HCT116 (cell line): ENCODE measurements around the gene KANK2. TPM values are rescaled to one million over a fixed set of nuclear protein-coding genes. Genes with fewer than 3 reads are reported as not detected.

Experiments
- ATAC-seq: fragments of 200-7000 bp; cut with Tn5 transposase; 2 replicates; pipeline ENCODE4 v1.9.1; 2020; ENCODE audit warnings: mild to moderate bottlenecking, moderate library complexity
- BruUV-seq: library from RNA; stranded (reverse); fragments of 400-500 nt; replicated peaks from 2 replicates; lab custom pipeline; 2021; lab: Mats Ljungman, UMichigan
- CTCF ChIA-PET: fragments of 300-600 bp; sonication (Branson Sonifier 250); formaldehyde crosslinking; loops from one replicate; lab custom pipeline; 2021; ENCODE audit warnings: antibody characterized with exemption; lab: Charles Lee
- POLR2A ChIA-PET: fragments of 300-600, 350-600 bp; sonication (Branson Sonifier 250); formaldehyde crosslinking; loops from one replicate; lab custom pipeline; 2021; ENCODE audit warnings: antibody characterized with exemption; lab: Charles Lee
- RAD21 ChIA-PET, 2 experiments: fragments of 300-600 bp; sonication (Branson Sonifier 250); formaldehyde crosslinking; loops; one replicate each; lab custom pipeline; 2023; ENCODE audit warnings: low total read pairs in 2 of 2; ENCODE audit not compliant: uncharacterized antibody in 2 of 2, unreplicated experiment in 2 of 2, low non-redundant PET in 1 of 2; lab: Charles Lee
- DNase-seq: peaks from one replicate; pipeline ENCODE4 v3.0.0-alpha.2; 2010; ENCODE audit warnings: low read depth, low spot score
- H2AFZ ChIP-seq: fragments of 200-600 bp; shearing (Covaris generic), sonication (generic); 2 replicates; pipeline ENCODE4 v1.6.1; 2017; ENCODE audit warnings: low read depth, mixed run types, mixed read lengths, antibody characterized with exemption, low read length; ENCODE audit not compliant: poor library complexity, severe bottlenecking
- H3K27ac ChIP-seq: 2 replicates; pipeline ENCODE4 v1.5.1; 2012; ENCODE audit warnings: low read depth, low read length
- H3K27me3 ChIP-seq: fragments of 200-600 bp; sonication (generic); 2 replicates; pipeline ENCODE4 v1.6.1; 2016; ENCODE audit warnings: mixed run types, low read length, mixed read lengths; ENCODE audit not compliant: insufficient read depth
- H3K36me3 ChIP-seq, 2 experiments: fragments of 200-500 bp in 1 of 2; fragments of 200-600 bp in 1 of 2; sonication (Bioruptor generic) in 1 of 2; sonication (generic) in 1 of 2; 2 replicates each; pipeline versions ENCODE4 v1.5.1 to v1.6.1; 2014 to 2016; ENCODE audit warnings: low read length in 2 of 2, inconsistent platforms in 1 of 2, mixed read lengths in 1 of 2, mixed run types in 1 of 2; ENCODE audit not compliant: insufficient read depth in 2 of 2, control insufficient read depth in 1 of 2
- H3K4me1 ChIP-seq, 2 experiments: fragments of 200-600 bp in 1 of 2; sonication (generic) in 1 of 2; 2 replicates each; pipeline versions ENCODE4 v1.5.1 to v1.6.1; 2012 to 2017; ENCODE audit warnings: low read length in 2 of 2, inconsistent platforms in 1 of 2, mild to moderate bottlenecking in 1 of 2, mixed read lengths in 1 of 2, mixed run types in 1 of 2, moderate library complexity in 1 of 2; ENCODE audit not compliant: insufficient read depth in 2 of 2, control insufficient read depth in 1 of 2
- H3K4me2 ChIP-seq: fragments of 200-600 bp; sonication (generic); 2 replicates; pipeline ENCODE4 v1.6.1; 2017; ENCODE audit warnings: mixed run types, low read length, mixed read lengths
- H3K4me3 ChIP-seq, 2 experiments: fragments of 200-600 bp in 1 of 2; sonication (generic) in 1 of 2; replicated peaks in 1 of 2; 2 replicates each; pipeline ENCODE4 v1.5.1; 2011 to 2016; ENCODE audit warnings: low read length in 2 of 2, control low read depth in 1 of 2, low read depth in 1 of 2, mild to moderate bottlenecking in 1 of 2, mixed read lengths in 1 of 2, mixed run types in 1 of 2
- H3K79me2 ChIP-seq: fragments of 200-600 bp; sonication (generic); 2 replicates; pipeline ENCODE4 v1.6.1; 2017; ENCODE audit warnings: mild to moderate bottlenecking, mixed run types, low read length, moderate library complexity, mixed read lengths; ENCODE audit not compliant: insufficient read depth
- H3K9ac ChIP-seq: fragments of 200-600 bp; sonication (generic); 2 replicates; pipeline ENCODE4 v1.6.1; 2016; ENCODE audit warnings: low read length, mixed read lengths
- H3K9me2 ChIP-seq: fragments of 200-600 bp; sonication (generic), shearing (Covaris generic); 2 replicates; pipeline ENCODE4 v1.6.1; 2017; ENCODE audit warnings: mixed run types, mild to moderate bottlenecking, moderate library complexity; ENCODE audit not compliant: insufficient read depth
- H3K9me3 ChIP-seq, 2 experiments: fragments of 200-500 bp in 1 of 2; fragments of 200-600 bp in 1 of 2; sonication (Bioruptor generic) in 1 of 2; sonication (generic) in 1 of 2; 2 replicates each; pipeline ENCODE4 v1.6.1; 2014 to 2017; ENCODE audit warnings: low read length in 2 of 2, mixed read lengths in 2 of 2, inconsistent platforms in 1 of 2, low read depth in 1 of 2, mild to moderate bottlenecking in 1 of 2, mixed run types in 1 of 2, moderate library complexity in 1 of 2; ENCODE audit not compliant: control insufficient read depth in 1 of 2, insufficient read depth in 1 of 2
- H4K20me1 ChIP-seq: fragments of 200-600 bp; sonication (generic), shearing (Covaris generic); 2 replicates; pipeline ENCODE4 v1.6.1; 2017; ENCODE audit warnings: mixed run types, mild to moderate bottlenecking, moderate library complexity; ENCODE audit not compliant: insufficient read depth
- CBX3 ChIP-seq: IDR thresholded peaks from 2 replicates; pipeline ENCODE4 v1.6.1; 2012; ENCODE audit warnings: low read depth
- CEBPB ChIP-seq: IDR thresholded peaks from 2 replicates; pipeline ENCODE4 v1.6.1; 2012; ENCODE audit warnings: low read depth
- EZH2 ChIP-seq: fragments of 200-600 bp; sonication (generic); IDR thresholded peaks from 2 replicates; pipeline ENCODE4 v1.6.1; 2017; ENCODE audit warnings: antibody characterized with exemption, mixed run types
- EZH2phosphoT487 ChIP-seq: fragments of 200-600 bp; IDR thresholded peaks from 2 replicates; pipeline ENCODE4 v1.6.1; 2018; ENCODE audit warnings: antibody characterized with exemption, borderline replicate concordance
- FOSL1 ChIP-seq: IDR thresholded peaks from 2 replicates; pipeline ENCODE4 v1.6.1; 2012; ENCODE audit warnings: low read depth
- POLR2A ChIP-seq: IDR thresholded peaks from 2 replicates; pipeline ENCODE4 v1.7.0; 2011; ENCODE audit warnings: borderline replicate concordance; ENCODE audit not compliant: insufficient read depth, insufficient read length; ENCODE audit errors: extremely low read depth
- POLR2AphosphoS5 ChIP-seq: IDR thresholded peaks from 2 replicates; pipeline ENCODE4 v1.6.1; 2011; ENCODE audit warnings: mild to moderate bottlenecking, low read depth, low read length, moderate library complexity
- SIN3A ChIP-seq: IDR thresholded peaks from 2 replicates; pipeline ENCODE4 v1.6.1; 2012; ENCODE audit warnings: low read depth
- SP1 ChIP-seq: IDR thresholded peaks from 2 replicates; pipeline ENCODE4 v1.6.1; 2012; ENCODE audit warnings: low read depth
- SRF ChIP-seq: IDR thresholded peaks from 2 replicates; pipeline ENCODE4 v1.6.1; 2012; ENCODE audit warnings: low read depth
- TCF7L2 ChIP-seq: IDR thresholded peaks from 2 replicates; pipeline ENCODE4 v1.7.0; 2011; ENCODE audit warnings: borderline replicate concordance, inconsistent platforms; ENCODE audit not compliant: insufficient read depth, insufficient read length; ENCODE audit errors: extremely low read depth
- YY1 ChIP-seq: IDR thresholded peaks from 2 replicates; pipeline ENCODE4 v1.6.1; 2011; ENCODE audit warnings: low read length, low read depth, moderate library complexity, mild to moderate bottlenecking; ENCODE audit not compliant: insufficient replicate concordance; ENCODE audit errors: extremely low read depth
- ZBTB33 ChIP-seq: IDR thresholded peaks from 2 replicates; pipeline ENCODE4 v1.6.1; 2011; ENCODE audit warnings: mild to moderate bottlenecking, low read length, moderate library complexity; ENCODE audit not compliant: insufficient replicate concordance; ENCODE audit errors: extremely low read depth
- ZNF274 ChIP-seq: fragments of 200-500 bp; sonication (Bioruptor generic); IDR thresholded peaks from 2 replicates; pipeline ENCODE4 v1.6.1; 2014; ENCODE audit warnings: mild to moderate bottlenecking, low read depth, low read length, inconsistent platforms
- intact Hi-C: fragments of 100-400 bp; cut with micrococcal nuclease; formaldehyde crosslinking; loops from 2 replicates; pipeline ENCODE4 v1.10.0; 2022
- total RNA-seq: library from RNA; stranded (reverse); gene quantifications from one replicate; pipeline ENCODE4 v1.2.1, GENCODE V29; 2021; ENCODE audit not compliant: unreplicated experiment
- TF ChIP-seq, protein P1 (sequence below), 3 experiments: fragments of 200-600 bp in 1 of 3; sonication (generic) in 1 of 3; IDR thresholded peaks in 2 of 3; conservative IDR thresholded peaks in 1 of 3; 2 replicates each; pipeline ENCODE4 v1.5.1; 2012 to 2017; ENCODE audit warnings: low read depth in 2 of 3, low read length in 2 of 3, antibody characterized with exemption in 1 of 3, borderline replicate concordance in 1 of 3, control low read depth in 1 of 3, mild to moderate bottlenecking in 1 of 3, mixed read lengths in 1 of 3, mixed run types in 1 of 3, moderate library complexity in 1 of 3; ENCODE audit not compliant: insufficient read depth in 1 of 3

The KANK2 gene
- total RNA-seq, 1 experiment from 2014 or later = 43.6 TPM

GRCh38 chr19:11225172-11225571 is 27.8 kb upstream of the KANK2 start:
- Histone ChIP-seq H3K79me2 (no peaks in the 10 kb centered on the region), H3K27ac (no peak overlapping the region), H3K36me3 (peaks cover 6 to 14% of the 10 kb centered on the region in 2 experiments; a peak in 3 of 4 replicates), H4K20me1 (no peaks in the 10 kb centered on the region)
- CTCF ChIA-PET = no interaction called here
- no peak for TF ChIP-seq CEBPB
- TF ChIP-seq ZNF274 = no peak
- TF ChIP-seq TCF7L2 = no peak
- no peak for TF ChIP-seq ZBTB33
- TF ChIP-seq YY1 = no peak
- no peak for TF ChIP-seq CBX3
- no peak for TF ChIP-seq FOSL1
- TF ChIP-seq, all 23 proteins: peak for 0
- ChIA-PET POLR2A (no interaction called here), RAD21 (no interaction called here)
- Histone ChIP-seq H3K9ac (no peak overlapping the region), H3K9me2 (no peaks in the 10 kb centered on the region), H3K9me3 (peaks cover 6 to 11% of the 10 kb centered on the region in 2 experiments; a peak in 2 of 4 replicates), H3K27me3 (no peaks in the 10 kb centered on the region), H3K4me2 (no peak overlapping the region), H3K4me1 (peaks cover 4 to 8% of the 10 kb centered on the region in 2 experiments; a peak in 3 of 4 replicates), H3K4me3 (no peak overlapping the region), H2AFZ (no peak overlapping the region)
- no TSS peak for BruUV-seq
- intact Hi-C loops = no loop called here
- ATAC-seq (no peak), DNase-seq (no peak)

DNA sequence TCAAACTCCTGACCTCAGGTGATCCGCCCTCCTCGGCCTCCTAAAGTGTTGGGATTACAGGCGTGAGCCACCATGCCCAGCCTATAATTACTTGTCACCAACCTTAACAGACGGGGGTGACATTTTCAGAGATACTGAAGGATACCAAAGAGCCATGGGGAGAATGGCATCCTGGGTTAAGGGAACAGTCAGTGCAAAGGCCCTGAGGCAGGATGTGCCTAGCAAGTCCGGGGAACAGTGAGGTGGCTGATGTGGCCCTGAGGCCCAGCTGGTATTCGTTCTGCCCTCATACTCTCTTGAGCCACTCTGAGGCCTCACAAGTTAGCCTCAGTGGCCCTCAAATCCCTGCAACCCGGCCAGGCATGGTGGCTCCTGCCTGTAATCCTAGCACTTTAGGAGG is 27.1 kb upstream of the KANK2 start:
- RAD21 ChIA-PET = no interaction called here
- ATAC-seq = no peak
- CTCF ChIA-PET = no interaction called here
- TF ChIP-seq SRF (no peak), POLR2AphosphoS5 (no peak), FOSL1 (no peak), EZH2phosphoT487 (no peak), ZNF274 (no peak), YY1 (no peak), POLR2A (no peak), EZH2 (no peak), SIN3A (no peak), SP1 (no peak), ZBTB33 (no peak)
- TF ChIP-seq, protein P1, sequence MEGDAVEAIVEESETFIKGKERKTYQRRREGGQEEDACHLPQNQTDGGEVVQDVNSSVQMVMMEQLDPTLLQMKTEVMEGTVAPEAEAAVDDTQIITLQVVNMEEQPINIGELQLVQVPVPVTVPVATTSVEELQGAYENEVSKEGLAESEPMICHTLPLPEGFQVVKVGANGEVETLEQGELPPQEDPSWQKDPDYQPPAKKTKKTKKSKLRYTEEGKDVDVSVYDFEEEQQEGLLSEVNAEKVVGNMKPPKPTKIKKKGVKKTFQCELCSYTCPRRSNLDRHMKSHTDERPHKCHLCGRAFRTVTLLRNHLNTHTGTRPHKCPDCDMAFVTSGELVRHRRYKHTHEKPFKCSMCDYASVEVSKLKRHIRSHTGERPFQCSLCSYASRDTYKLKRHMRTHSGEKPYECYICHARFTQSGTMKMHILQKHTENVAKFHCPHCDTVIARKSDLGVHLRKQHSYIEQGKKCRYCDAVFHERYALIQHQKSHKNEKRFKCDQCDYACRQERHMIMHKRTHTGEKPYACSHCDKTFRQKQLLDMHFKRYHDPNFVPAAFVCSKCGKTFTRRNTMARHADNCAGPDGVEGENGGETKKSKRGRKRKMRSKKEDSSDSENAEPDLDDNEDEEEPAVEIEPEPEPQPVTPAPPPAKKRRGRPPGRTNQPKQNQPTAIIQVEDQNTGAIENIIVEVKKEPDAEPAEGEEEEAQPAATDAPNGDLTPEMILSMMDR (IDR thresholded peaks at IDR 0.05 in 2 of 3, conservative IDR thresholded peaks at IDR 0.05 in 1 of 3; ENCODE audit: borderline replicate concordance in 1 of 3, insufficient read depth in 1 of 3, low read depth in 2 of 3, low read length in 2 of 3) = no peak

More for the DNA sequence above, 27.1 kb upstream of the KANK2 start:
- Histone ChIP-seq H3K9ac (no peak overlapping the region), H3K79me2 (no peaks in the 10 kb centered on the region), H3K4me1 (peaks cover 4 to 8% of the 10 kb centered on the region in 2 experiments; a peak in 3 of 4 replicates), H3K9me2 (no peaks in the 10 kb centered on the region), H4K20me1 (no peaks in the 10 kb centered on the region), H3K36me3 (peaks cover 6 to 14% of the 10 kb centered on the region in 2 experiments; a peak in 3 of 4 replicates), H3K9me3 (peaks cover 6 to 11% of the 10 kb centered on the region in 2 experiments; a peak in 2 of 4 replicates), H2AFZ (no peak overlapping the region), H3K27ac (no peak overlapping the region), H3K4me2 (no peak overlapping the region), H3K4me3 (no peak overlapping the region), H3K27me3 (no peaks in the 10 kb centered on the region)
- POLR2A ChIA-PET = no interaction called here
- intact Hi-C loops = no loop called here
- BruUV-seq = no TSS peak
- no peak for DNase-seq
